Endodermal cell (in vitro differentiated cells): ENCODE measurements around the gene FUT1. TPM values are rescaled to one million over a fixed set of nuclear protein-coding genes. Genes with fewer than 3 reads are reported as not detected.

ENCODE experiments used
- DNase-seq: peaks from one replicate; pipeline ENCODE4 v3.0.0-alpha.2; 2017
- H3K27ac ChIP-seq: 2 replicates; pipeline ENCODE4 v1.5.1; 2013; ENCODE audit warnings: mild to moderate bottlenecking, low read depth, low read length, moderate library complexity
- H3K27me3 ChIP-seq: 2 replicates; pipeline ENCODE4 v1.6.1; 2013; ENCODE audit warnings: mild to moderate bottlenecking, low read length, moderate library complexity; ENCODE audit not compliant: insufficient read depth, control insufficient read depth, poor library complexity, severe bottlenecking
- H3K36me3 ChIP-seq: 2 replicates; pipeline ENCODE4 v1.7.0; 2013; ENCODE audit warnings: mild to moderate bottlenecking, low read length, moderate library complexity; ENCODE audit not compliant: control insufficient read depth, insufficient read depth
- H3K4me1 ChIP-seq: one replicate; pipeline ENCODE4 v1.7.0; 2013; ENCODE audit warnings: low read length; ENCODE audit not compliant: control insufficient read depth, insufficient read depth
- H3K4me3 ChIP-seq: 2 replicates; pipeline ENCODE4 v1.5.1; 2013; ENCODE audit warnings: mild to moderate bottlenecking, low read length, moderate library complexity
- H3K9ac ChIP-seq: 2 replicates; pipeline ENCODE4 v1.6.1; 2013; ENCODE audit warnings: mild to moderate bottlenecking, low read length, moderate library complexity; ENCODE audit not compliant: poor library complexity, severe bottlenecking; ENCODE audit errors: extremely low read depth
- H3K9me3 ChIP-seq: 2 replicates; pipeline ENCODE4 v1.6.1; 2013; ENCODE audit warnings: mild to moderate bottlenecking, low read length, moderate library complexity; ENCODE audit not compliant: control insufficient read depth
- H3K27ac Mint-ChIP-seq: 2 replicates; pipeline ENCODE4 v1.8.0; 2020; ENCODE audit warnings: mixed read lengths
- H3K27me3 Mint-ChIP-seq: 2 replicates; pipeline ENCODE4 v1.8.0; 2021; ENCODE audit warnings: mild to moderate bottlenecking, mixed read lengths; ENCODE audit not compliant: insufficient read depth
- H3K36me3 Mint-ChIP-seq: 2 replicates; pipeline ENCODE4 v1.8.0; 2020; ENCODE audit warnings: low read depth, mixed read lengths
- H3K4me1 Mint-ChIP-seq: 2 replicates; pipeline ENCODE4 v1.8.0; 2020; ENCODE audit warnings: mixed read lengths
- H3K4me3 Mint-ChIP-seq: 2 replicates; pipeline ENCODE4 v1.8.0; 2020; ENCODE audit warnings: mild to moderate bottlenecking, moderate library complexity, mixed read lengths
- H3K9me3 Mint-ChIP-seq: 2 replicates; pipeline ENCODE4 v1.8.0; 2020; ENCODE audit warnings: mild to moderate bottlenecking, mixed read lengths
- WGBS, 2 experiments: methylation state at CpG; one replicate each; pipeline versions ENCODE4 v1.1.5 to v1.1.7; 2013; ENCODE audit warnings: missing lambda C conversion rate in 2 of 2, mixed read lengths in 1 of 2; ENCODE audit not compliant: insufficient coverage in 1 of 2, insufficient read length in 1 of 2; 5-methylcytosine and 5-hydroxymethylcytosine counted together
- total RNA-seq, 2 donors: library from RNA; stranded (reverse); fragmentation: NEBNext Ultra II Directional in 1 of 2; extraction: Animal tissue kit (Norgen Biotek cat#: 25700) in 1 of 2; gene quantifications; 2 replicates in 1 of 2; 3 replicates in 1 of 2; pipeline ENCODE4 v1.2.1, GENCODE V29; 2021
- TF ChIP-seq, protein P1 (sequence below): fragments of 200-600 bp; sonication (generic); conservative IDR thresholded peaks from 2 replicates; pipeline ENCODE4 v1.5.0; 2021; ENCODE audit warnings: antibody characterized with exemption, mild to moderate bottlenecking

Gene FUT1
- total RNA-seq, 2 donors from 2014 or later, result 5.4 to 6.3 TPM

GRCh38 chr19:48720613-48721296 lies 31.7 kb downstream of the FUT1 start:
- peak overlapping the region; percentile 88 for H3K4me3 ChIP-seq
- H3K27ac ChIP-seq, result peak overlapping the region; percentile 81
- no peaks in the 10 kb centered on the region for H3K36me3 ChIP-seq
- H3K9me3 ChIP-seq, result no peaks in the 10 kb centered on the region
- Mint-ChIP-seq H3K36me3 (no peaks in the 10 kb centered on the region), H3K27ac (peak overlapping the region; percentile 99), H3K27me3 (no peaks in the 10 kb centered on the region), H3K4me3 (peak overlapping the region; percentile 91), H3K4me1 (peaks cover 16% of the 10 kb centered on the region), H3K9me3 (no peaks in the 10 kb centered on the region)
- DNase-seq, result peak; percentile 100
- no peaks in the 10 kb centered on the region for H3K27me3 ChIP-seq
- WGBS, 2 experiments, result 0 to 1% methylated on average over 24 to 42 of the region's 42 CpGs
- H3K4me1 ChIP-seq, result no peaks in the 10 kb centered on the region
- TF ChIP-seq, protein P1, sequence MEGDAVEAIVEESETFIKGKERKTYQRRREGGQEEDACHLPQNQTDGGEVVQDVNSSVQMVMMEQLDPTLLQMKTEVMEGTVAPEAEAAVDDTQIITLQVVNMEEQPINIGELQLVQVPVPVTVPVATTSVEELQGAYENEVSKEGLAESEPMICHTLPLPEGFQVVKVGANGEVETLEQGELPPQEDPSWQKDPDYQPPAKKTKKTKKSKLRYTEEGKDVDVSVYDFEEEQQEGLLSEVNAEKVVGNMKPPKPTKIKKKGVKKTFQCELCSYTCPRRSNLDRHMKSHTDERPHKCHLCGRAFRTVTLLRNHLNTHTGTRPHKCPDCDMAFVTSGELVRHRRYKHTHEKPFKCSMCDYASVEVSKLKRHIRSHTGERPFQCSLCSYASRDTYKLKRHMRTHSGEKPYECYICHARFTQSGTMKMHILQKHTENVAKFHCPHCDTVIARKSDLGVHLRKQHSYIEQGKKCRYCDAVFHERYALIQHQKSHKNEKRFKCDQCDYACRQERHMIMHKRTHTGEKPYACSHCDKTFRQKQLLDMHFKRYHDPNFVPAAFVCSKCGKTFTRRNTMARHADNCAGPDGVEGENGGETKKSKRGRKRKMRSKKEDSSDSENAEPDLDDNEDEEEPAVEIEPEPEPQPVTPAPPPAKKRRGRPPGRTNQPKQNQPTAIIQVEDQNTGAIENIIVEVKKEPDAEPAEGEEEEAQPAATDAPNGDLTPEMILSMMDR, result no peak
- H3K9ac ChIP-seq, result peak overlapping the region; percentile 57

DNA sequence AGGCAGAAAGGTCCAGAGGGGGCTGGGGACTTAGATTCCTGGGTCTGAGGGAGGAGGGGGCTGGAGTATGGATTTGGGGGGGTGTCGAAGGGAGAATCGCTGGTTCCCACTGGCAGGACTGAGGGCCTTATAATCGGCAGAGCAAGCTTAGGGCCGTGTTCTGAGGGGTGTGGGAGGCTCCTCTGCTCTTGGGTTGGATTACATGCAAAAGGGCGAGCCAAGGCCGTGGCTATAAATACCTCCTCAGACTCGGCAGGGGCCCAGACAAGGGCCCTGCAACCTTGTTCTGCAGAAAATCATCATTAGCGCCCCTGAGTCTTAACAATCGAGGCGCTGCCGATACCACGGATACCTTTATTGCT lies 32.2 kb downstream of the FUT1 start:
- no peaks in the 10 kb centered on the region for H3K4me1 ChIP-seq
- no peak overlapping the region for H3K9ac ChIP-seq
- Mint-ChIP-seq H3K4me1 (peaks cover 16% of the 10 kb centered on the region), H3K27me3 (no peaks in the 10 kb centered on the region), H3K4me3 (peak overlapping the region; percentile 91), H3K36me3 (no peaks in the 10 kb centered on the region), H3K9me3 (no peaks in the 10 kb centered on the region), H3K27ac (no peak overlapping the region)
- no peak for DNase-seq
- H3K4me3 ChIP-seq, result peak overlapping the region; percentile 88
- H3K27me3 ChIP-seq, result no peaks in the 10 kb centered on the region
- H3K27ac ChIP-seq, result no peak overlapping the region
- 34 to 39% methylated on average over 10 to 12 of the region's 12 CpGs for WGBS, 2 experiments
- no peaks in the 10 kb centered on the region for H3K9me3 ChIP-seq
- TF ChIP-seq, protein P1, result no peak
- no peaks in the 10 kb centered on the region for H3K36me3 ChIP-seq

- H3K27me3 Mint-ChIP-seq, result no peaks in the 10 kb centered on the region
- Histone ChIP-seq H3K36me3 (no peaks in the 10 kb centered on the region), H3K4me1 (no peaks in the 10 kb centered on the region), H3K4me3 (peak within 1 kb of the TSS; percentile 88), H3K27me3 (no peaks in the 10 kb centered on the region), H3K9me3 (no peaks in the 10 kb centered on the region), H3K9ac (no peak within 1 kb of the TSS), H3K27ac (peak within 1 kb of the TSS; percentile 44)
- peak within 1 kb of the TSS; percentile 57 for H3K27ac Mint-ChIP-seq
- H3K9me3 Mint-ChIP-seq, result no peaks in the 10 kb centered on the region
- H3K4me3 Mint-ChIP-seq, result peak within 1 kb of the TSS; percentile 91
- no peak for DNase-seq
- peaks cover 20% of the 10 kb centered on the region for H3K4me1 Mint-ChIP-seq
- 91 to 93% methylated on average over 25 to 33 of the region's 33 CpGs for WGBS, 2 experiments
- no peaks in the 10 kb centered on the region for H3K36me3 Mint-ChIP-seq
- TF ChIP-seq, protein P1, result peak; percentile 11
Observed at GRCh38 chr19:48719263-48720171, 32.9 kb downstream of the FUT1 start, which contains the start of gene MAMSTR. MAMSTR (minus strand) TSS chr19:48719725; CDS start chr19:48719031, 694 bp downstream.
